Stimulated activated CD8-positive, alpha-beta memory T cell treated with anti-CD3 and anti-CD28 coated beads, Interleukin-12 subunit alpha, Interleukin-12 subunit beta, amount 100 ng/mL, for 4 hours (primary cell): ENCODE measurements around the gene TTYH2.

Experiments used
- DNase-seq: peaks from one replicate; pipeline ENCODE4 v3.0.0-alpha.2; 2020; ENCODE audit warnings: low read depth

Gene TTYH2

GRCh38 chr17:74215342-74215727 is 2.0 kb downstream of the TTYH2 start:
- DNase-seq = no peak

GRCh38 chr17:74216505-74216904 is 3.1 kb downstream of the TTYH2 start:
- no peak for DNase-seq

- DNase-seq = no peak
Observed at GRCh38 chr17:74217037-74217730, 3.8 kb downstream of the TTYH2 start.

GRCh38 chr17:74217888-74218287 is 4.5 kb downstream of the TTYH2 start:
- DNase-seq = no peak

- no peak for DNase-seq
Observed at GRCh38 chr17:74218436-74218835, 5.1 kb downstream of the TTYH2 start.

GRCh38 chr17:74219576-74220133 is 6.3 kb downstream of the TTYH2 start:
- DNase-seq = no peak

GRCh38 chr17:74220219-74220618 is 6.8 kb downstream of the TTYH2 start:
- DNase-seq = no peak

GRCh38 chr17:74220946-74221818 is 7.8 kb downstream of the TTYH2 start:
- DNase-seq = no peak

GRCh38 chr17:74222399-74222798 is 9.0 kb downstream of the TTYH2 start:
- DNase-seq = no peak

- no peak for DNase-seq
Observed at GRCh38 chr17:74223901-74224300, 10.5 kb downstream of the TTYH2 start.

GRCh38 chr17:74224959-74225725 is 11.8 kb downstream of the TTYH2 start:
- no peak for DNase-seq

GRCh38 chr17:74226252-74226651 is 12.9 kb downstream of the TTYH2 start:
- no peak for DNase-seq

- DNase-seq = no peak
Observed at GRCh38 chr17:74227271-74228080, 14.1 kb downstream of the TTYH2 start.

GRCh38 chr17:74228306-74228978 is 15.1 kb downstream of the TTYH2 start:
- no peak for DNase-seq

GRCh38 chr17:74230896-74231295 is 17.5 kb downstream of the TTYH2 start:
- DNase-seq = no peak

GRCh38 chr17:74231928-74232907 is 18.8 kb downstream of the TTYH2 start:
- no peak for DNase-seq

- no peak for DNase-seq
Observed at GRCh38 chr17:74233937-74234336, 20.6 kb downstream of the TTYH2 start.

GRCh38 chr17:74234486-74234885 is 21.1 kb downstream of the TTYH2 start:
- no peak for DNase-seq

GRCh38 chr17:74235040-74235581 is 21.7 kb downstream of the TTYH2 start:
- no peak for DNase-seq
